ACC112 (cell line): ENCODE results near the gene SLC22A14.

Experiments
- H2AFZ ChIP-seq: fragments of 200-600 bp; sonication (generic); one replicate; pipeline ENCODE4 v1.6.0; 2017; ENCODE audit warnings: antibody characterized with exemption, low read length; ENCODE audit not compliant: unreplicated experiment
- H3K27ac ChIP-seq: fragments of 200-600 bp; sonication (generic); 2 replicates; pipeline ENCODE4 v1.5.1; 2014; ENCODE audit warnings: low read depth, mild to moderate bottlenecking, antibody characterized with exemption, low read length, moderate library complexity
- H3K27me3 ChIP-seq: fragments of 200-600 bp; sonication (generic); 2 replicates; pipeline ENCODE4 v1.6.1; 2014; ENCODE audit warnings: mild to moderate bottlenecking, antibody characterized with exemption, low read length, moderate library complexity, mixed read lengths; ENCODE audit not compliant: insufficient read depth
- H3K36me3 ChIP-seq: fragments of 200-600 bp; sonication (generic); 2 replicates; pipeline ENCODE4 v1.6.1; 2016; ENCODE audit warnings: mild to moderate bottlenecking, antibody characterized with exemption, low read length, moderate library complexity, mixed read lengths; ENCODE audit not compliant: insufficient read depth
- H3K4me1 ChIP-seq: fragments of 200-600 bp; sonication (generic); one replicate; pipeline ENCODE4 v1.6.1; 2016; ENCODE audit warnings: low read length, mixed read lengths; ENCODE audit not compliant: insufficient read depth, unreplicated experiment, control insufficient read depth
- H3K4me3 ChIP-seq: fragments of 200-600 bp; sonication (generic); 2 replicates; pipeline ENCODE4 v1.5.1; 2014; ENCODE audit warnings: mild to moderate bottlenecking, low read depth, low read length
- H3K79me2 ChIP-seq: fragments of 200-600 bp; sonication (generic); one replicate; pipeline ENCODE4 v1.6.0; 2016; ENCODE audit warnings: low read length; ENCODE audit not compliant: control insufficient read depth, unreplicated experiment, insufficient read depth

The SLC22A14 gene

DNA sequence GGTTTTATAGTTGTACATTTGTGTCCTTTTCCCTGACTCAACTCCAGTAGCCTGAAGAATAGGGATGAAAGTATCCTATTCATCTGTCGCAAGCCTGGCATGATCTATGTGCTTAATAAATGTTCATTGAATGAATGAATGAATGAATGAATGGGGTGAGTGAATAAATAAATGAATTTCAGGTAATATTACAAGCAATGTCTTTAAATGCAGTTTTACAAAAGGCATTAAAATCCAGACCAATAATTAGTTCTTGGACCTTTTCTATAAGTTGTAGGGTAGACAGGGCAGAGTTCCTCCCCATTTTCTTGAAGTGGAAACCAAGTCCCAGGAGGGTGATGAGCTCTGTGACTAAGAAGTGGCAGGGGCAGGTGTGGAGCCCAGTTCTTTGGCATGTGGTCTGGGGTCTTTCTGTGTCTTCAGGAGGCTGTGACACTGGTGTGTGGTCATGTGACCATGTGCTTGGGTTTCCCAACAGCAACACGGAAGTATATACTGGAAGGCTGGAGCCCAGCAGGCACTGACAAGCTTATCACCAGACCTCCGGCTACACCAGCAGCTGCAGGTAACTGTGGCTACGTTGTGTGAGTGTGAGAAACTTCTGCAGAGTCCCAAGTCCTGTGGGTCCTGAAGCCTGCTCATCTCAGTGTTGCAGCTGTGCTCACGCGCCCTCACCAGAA lies 82.8 kb downstream of the SLC22A14 start:
- Histone ChIP-seq H3K27ac (no peak overlapping the region), H3K27me3 (no peaks in the 10 kb centered on the region), H2AFZ (no peak overlapping the region), H3K36me3 (peaks cover 9% of the 10 kb centered on the region; the same call in 1 of the 2 replicates), H3K4me1 (no peaks in the 10 kb centered on the region), H3K79me2 (no peaks in the 10 kb centered on the region), H3K4me3 (no peak overlapping the region)

DNA sequence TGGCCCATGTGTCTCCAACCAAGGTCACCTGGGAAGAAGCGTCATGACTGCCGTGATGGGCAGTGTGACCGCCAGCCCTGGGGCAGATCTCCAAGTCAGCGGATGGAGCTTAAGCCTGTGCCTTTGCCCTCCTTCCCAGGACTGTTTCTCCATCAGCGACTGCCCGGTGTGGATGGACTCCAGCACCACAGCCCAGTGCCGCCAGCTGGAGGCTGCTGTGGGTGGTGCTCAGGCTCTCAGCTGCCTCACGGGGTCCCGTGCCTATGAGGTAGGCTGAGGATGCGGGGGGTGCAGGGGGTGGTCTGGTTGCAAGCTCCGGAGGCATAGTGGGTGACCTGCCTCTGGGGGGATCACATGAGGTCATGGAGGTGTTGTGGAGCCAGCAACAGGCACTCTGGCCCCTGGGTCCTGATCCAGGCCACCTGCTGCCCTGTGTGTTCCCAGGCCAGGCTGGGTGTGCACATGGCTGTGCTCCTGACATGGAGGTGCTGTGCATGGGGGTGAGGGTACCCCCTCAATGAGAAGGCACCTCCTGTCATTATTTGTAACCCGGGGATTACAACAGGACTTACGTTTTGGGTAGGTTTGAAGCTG lies 83.5 kb downstream of the SLC22A14 start:
- Histone ChIP-seq H3K79me2 (no peaks in the 10 kb centered on the region), H3K4me1 (no peaks in the 10 kb centered on the region), H3K4me3 (no peak overlapping the region), H3K27me3 (no peaks in the 10 kb centered on the region), H3K27ac (no peak overlapping the region), H3K36me3 (peaks cover 9% of the 10 kb centered on the region; the same call in 1 of the 2 replicates), H2AFZ (no peak overlapping the region)

DNA sequence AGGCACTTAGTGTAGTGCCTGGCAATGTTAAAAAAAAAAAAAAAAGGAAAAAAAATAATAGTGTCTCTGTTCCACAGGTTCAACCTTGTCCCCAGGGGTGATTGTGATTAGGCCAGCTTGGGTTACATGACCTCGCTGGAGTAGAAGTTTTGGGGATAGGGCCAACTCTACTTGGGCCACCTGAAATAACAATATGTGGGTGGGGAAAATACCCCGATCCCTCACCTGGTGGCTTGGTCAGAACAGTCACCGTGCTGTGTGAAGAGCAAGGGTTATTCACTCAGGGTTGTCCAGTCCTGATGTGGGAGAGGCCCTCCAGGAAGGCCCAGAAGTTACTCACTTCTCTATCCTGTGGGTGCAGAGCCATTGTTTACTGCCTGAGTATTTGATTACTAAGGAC lies 84.0 kb downstream of the SLC22A14 start:
- Histone ChIP-seq H3K79me2 (no peaks in the 10 kb centered on the region), H3K27me3 (no peaks in the 10 kb centered on the region), H3K27ac (no peak overlapping the region), H2AFZ (no peak overlapping the region), H3K36me3 (peaks cover 7% of the 10 kb centered on the region; the same call in 1 of the 2 replicates), H3K4me3 (no peak overlapping the region), H3K4me1 (no peaks in the 10 kb centered on the region)

DNA sequence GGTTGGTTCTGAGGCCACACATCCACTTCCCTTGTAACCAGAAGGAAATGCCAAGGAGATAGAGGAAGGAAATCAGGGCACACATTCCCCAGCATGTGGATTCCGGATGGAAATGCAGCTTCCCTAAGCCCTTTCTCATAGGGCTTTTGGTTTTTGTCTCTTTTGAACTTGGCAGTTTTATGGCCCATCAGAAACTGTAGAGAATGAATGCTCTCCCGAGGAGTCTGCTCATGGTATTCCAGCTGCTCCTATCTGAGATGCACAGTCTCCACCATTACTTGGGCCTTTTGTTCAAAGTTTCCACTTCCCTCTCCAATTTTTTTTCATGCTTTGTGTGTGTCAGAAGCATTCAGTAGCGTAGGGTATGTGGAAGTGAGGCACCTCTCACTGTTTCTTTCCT lies 85.7 kb downstream of the SLC22A14 start:
- peaks cover 3% of the 10 kb centered on the region; the same call in 1 of the 2 replicates for H3K36me3 ChIP-seq
- no peak overlapping the region for H2AFZ ChIP-seq
- H3K27me3 ChIP-seq, result no peaks in the 10 kb centered on the region
- no peaks in the 10 kb centered on the region for H3K79me2 ChIP-seq
- H3K27ac ChIP-seq, result no peak overlapping the region
- H3K4me1 ChIP-seq, result no peaks in the 10 kb centered on the region
- no peak overlapping the region for H3K4me3 ChIP-seq
